Measurements from ENCODE around the gene OPA1.

DNA sequence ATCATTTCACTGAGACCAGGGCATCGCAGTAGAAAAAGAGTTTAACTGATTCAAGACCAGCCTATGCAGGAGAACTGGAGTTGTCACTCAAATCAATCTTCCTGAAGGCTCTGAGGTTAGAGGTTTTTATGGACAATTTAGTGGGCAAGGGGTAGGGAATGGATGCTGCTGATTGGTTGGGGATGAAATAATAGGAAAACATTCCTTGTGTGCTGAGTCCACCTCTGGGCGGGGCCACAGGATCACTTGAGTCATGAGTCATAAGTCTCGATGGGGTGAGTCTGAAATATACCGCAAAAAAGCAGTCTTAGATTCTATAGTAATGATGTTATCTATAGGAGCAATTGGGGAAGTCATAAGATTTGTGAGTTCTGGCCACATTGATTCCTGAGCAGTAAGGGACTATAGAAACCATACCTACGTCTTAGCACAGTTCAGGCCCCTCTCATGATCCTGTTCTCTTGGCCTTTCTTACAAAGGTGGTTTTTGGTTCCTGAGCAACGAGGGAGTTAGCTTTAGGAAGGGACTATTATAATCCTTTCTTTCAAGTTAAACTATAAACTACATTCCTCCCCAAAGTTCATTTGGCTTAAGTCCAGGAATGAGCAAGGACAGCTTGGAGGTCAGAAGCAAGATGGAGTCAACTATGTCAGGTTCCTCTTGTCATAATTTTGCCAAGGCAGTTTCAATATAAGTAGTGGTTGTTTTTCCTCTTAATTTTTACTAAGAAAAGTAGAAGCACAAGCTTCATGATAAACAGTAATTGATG is 2.7 kb upstream of the OPA1 start:
- TF ChIP-seq, protein P1, sequence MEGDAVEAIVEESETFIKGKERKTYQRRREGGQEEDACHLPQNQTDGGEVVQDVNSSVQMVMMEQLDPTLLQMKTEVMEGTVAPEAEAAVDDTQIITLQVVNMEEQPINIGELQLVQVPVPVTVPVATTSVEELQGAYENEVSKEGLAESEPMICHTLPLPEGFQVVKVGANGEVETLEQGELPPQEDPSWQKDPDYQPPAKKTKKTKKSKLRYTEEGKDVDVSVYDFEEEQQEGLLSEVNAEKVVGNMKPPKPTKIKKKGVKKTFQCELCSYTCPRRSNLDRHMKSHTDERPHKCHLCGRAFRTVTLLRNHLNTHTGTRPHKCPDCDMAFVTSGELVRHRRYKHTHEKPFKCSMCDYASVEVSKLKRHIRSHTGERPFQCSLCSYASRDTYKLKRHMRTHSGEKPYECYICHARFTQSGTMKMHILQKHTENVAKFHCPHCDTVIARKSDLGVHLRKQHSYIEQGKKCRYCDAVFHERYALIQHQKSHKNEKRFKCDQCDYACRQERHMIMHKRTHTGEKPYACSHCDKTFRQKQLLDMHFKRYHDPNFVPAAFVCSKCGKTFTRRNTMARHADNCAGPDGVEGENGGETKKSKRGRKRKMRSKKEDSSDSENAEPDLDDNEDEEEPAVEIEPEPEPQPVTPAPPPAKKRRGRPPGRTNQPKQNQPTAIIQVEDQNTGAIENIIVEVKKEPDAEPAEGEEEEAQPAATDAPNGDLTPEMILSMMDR (IDR thresholded peaks at IDR 0.05; ENCODE audit: low read length) = no peak
- TF ChIP-seq EZH2 (optimal IDR thresholded peaks at IDR 0.05; ENCODE audit: low read depth, low read length) = no peak
